A549 (cell line): Measurements from ENCODE around the gene CMPK1.

ENCODE experiments used
- POLR2A ChIP-seq: IDR thresholded peaks from 2 replicates; pipeline ENCODE4 v1.6.1; 2012; ENCODE audit warnings: mild to moderate bottlenecking, low read length
- RCOR1 ChIP-seq: fragments of 150-350 bp; IDR thresholded peaks from 2 replicates; pipeline ENCODE4 v1.6.1; 2014; ENCODE audit warnings: antibody characterized with exemption, low read length, low read depth

GRCh38 chr1:47340227-47340626 is 6.6 kb downstream of the CMPK1 start:
- no peak for TF ChIP-seq POLR2A
- TF ChIP-seq RCOR1 = no peak
